NT2/D1 (cell line): Measurements from ENCODE around the gene TMC5.

Experiments
- YY1 ChIP-seq: IDR thresholded peaks from 2 replicates; pipeline ENCODE4 v1.6.1; 2011; ENCODE audit not compliant: insufficient read length, insufficient read depth
- ZNF274 ChIP-seq: IDR thresholded peaks from 2 replicates; pipeline ENCODE4 v1.6.1; 2011; ENCODE audit warnings: mild to moderate bottlenecking, low read depth, low read length

GRCh38 chr16:19525385-19525723 lies 107.7 kb downstream of the TMC5 start:
- TF ChIP-seq YY1: no peak
- no peak for TF ChIP-seq ZNF274
